HUES48 (cell line): ENCODE data around the gene SLC35F3.
A peak's percentile ranks its signal among the peaks of the same experiment; 100 is the strongest.
"Not testable (repeated sequence)": the region's sequence is repeated elsewhere in the genome, so short reads cannot be mapped to it uniquely, and the experiment has no call there.

Source experiments
- H3K27ac ChIP-seq: one replicate; pipeline ENCODE4 v1.7.0; 2013; ENCODE audit warnings: low read depth, low read length, inconsistent platforms
- H3K27me3 ChIP-seq: 2 replicates; pipeline ENCODE4 v1.6.1; 2013; ENCODE audit warnings: mild to moderate bottlenecking, low read length; ENCODE audit not compliant: control insufficient read depth, insufficient read depth
- H3K36me3 ChIP-seq: 2 replicates; pipeline ENCODE4 v1.6.1; 2013; ENCODE audit warnings: low read length; ENCODE audit not compliant: control insufficient read depth, insufficient read depth
- H3K4me1 ChIP-seq: 2 replicates; pipeline ENCODE4 v1.6.1; 2013; ENCODE audit warnings: mild to moderate bottlenecking, low read length; ENCODE audit not compliant: control insufficient read depth, insufficient read depth
- H3K4me3 ChIP-seq: 2 replicates; pipeline ENCODE4 v1.5.1; 2013; ENCODE audit warnings: mild to moderate bottlenecking, low read depth, low read length
- H3K9ac ChIP-seq: 2 replicates; pipeline ENCODE4 v1.6.1; 2013; ENCODE audit warnings: mild to moderate bottlenecking, low read depth, low read length, moderate library complexity
- H3K9me3 ChIP-seq: 2 replicates; pipeline ENCODE4 v1.6.1; 2013; ENCODE audit warnings: low read length; ENCODE audit not compliant: control insufficient read depth, insufficient read depth

Gene SLC35F3

GRCh38 chr1:234199476-234200127 is 295.1 kb downstream of the SLC35F3 start:
- H3K27ac ChIP-seq: no peak overlapping the region
- no peaks in the 10 kb centered on the region for H3K27me3 ChIP-seq
- H3K9ac ChIP-seq: no peak overlapping the region
- H3K4me1 ChIP-seq: no peaks in the 10 kb centered on the region
- H3K36me3 ChIP-seq: no peaks in the 10 kb centered on the region
- no peaks in the 10 kb centered on the region for H3K9me3 ChIP-seq
- no peak overlapping the region for H3K4me3 ChIP-seq

- no peaks in the 10 kb centered on the region for H3K36me3 ChIP-seq
- no peak overlapping the region for H3K27ac ChIP-seq
- no peaks in the 10 kb centered on the region for H3K4me1 ChIP-seq
- no peaks in the 10 kb centered on the region for H3K9me3 ChIP-seq
- H3K9ac ChIP-seq: no peak overlapping the region
- H3K27me3 ChIP-seq: no peaks in the 10 kb centered on the region
- H3K4me3 ChIP-seq: no peak overlapping the region
Measured at GRCh38 chr1:234200566-234200965, 296.1 kb downstream of the SLC35F3 start.

GRCh38 chr1:234201600-234201999 is 297.1 kb downstream of the SLC35F3 start:
- no peaks in the 10 kb centered on the region for H3K36me3 ChIP-seq
- H3K9me3 ChIP-seq: no peaks in the 10 kb centered on the region
- no peaks in the 10 kb centered on the region for H3K4me1 ChIP-seq
- H3K27me3 ChIP-seq: no peaks in the 10 kb centered on the region
- no peak overlapping the region for H3K4me3 ChIP-seq
- H3K27ac ChIP-seq: no peak overlapping the region
- no peak overlapping the region for H3K9ac ChIP-seq

- Histone ChIP-seq H3K9ac (no peak overlapping the region), H3K9me3 (no peaks in the 10 kb centered on the region), H3K4me1 (no peaks in the 10 kb centered on the region), H3K27me3 (no peaks in the 10 kb centered on the region), H3K27ac (no peak overlapping the region), H3K36me3 (no peaks in the 10 kb centered on the region), H3K4me3 (no peak overlapping the region)
Measured at GRCh38 chr1:234205966-234206365, 301.5 kb downstream of the SLC35F3 start.

DNA sequence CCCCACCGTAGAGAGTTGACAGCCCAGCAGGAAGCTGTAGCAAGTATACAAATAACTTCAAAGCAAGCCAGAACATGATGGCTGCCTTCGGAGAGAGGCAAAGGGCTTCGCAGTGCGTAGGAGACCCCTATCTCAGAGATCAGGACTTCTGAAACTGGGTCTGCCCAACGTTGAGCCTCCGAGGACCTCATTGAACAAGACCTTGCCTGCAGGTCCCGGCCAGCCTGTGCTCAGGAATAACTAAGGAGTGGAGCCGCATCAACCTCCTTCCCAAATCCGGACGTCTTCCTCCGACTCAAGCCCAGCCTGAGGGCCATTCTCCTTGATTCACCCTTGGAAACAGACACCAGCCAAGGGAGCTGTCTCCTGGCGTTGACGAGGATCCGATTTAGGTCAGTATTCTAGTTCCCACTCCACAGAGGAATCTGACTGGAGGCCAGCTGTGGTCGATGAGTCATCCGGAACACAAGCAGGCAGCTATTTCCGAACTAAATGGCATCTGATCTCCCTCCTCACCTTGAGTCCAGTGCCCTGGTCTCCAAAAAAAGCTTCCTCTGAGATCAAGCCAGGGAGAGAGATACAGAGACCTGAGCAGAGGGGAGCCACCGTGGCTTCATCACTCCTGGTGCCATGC is 302.3 kb downstream of the SLC35F3 start:
- H3K9ac ChIP-seq: no peak overlapping the region
- H3K9me3 ChIP-seq: no peaks in the 10 kb centered on the region
- no peak overlapping the region for H3K4me3 ChIP-seq
- no peaks in the 10 kb centered on the region for H3K4me1 ChIP-seq
- no peaks in the 10 kb centered on the region for H3K36me3 ChIP-seq
- H3K27ac ChIP-seq: no peak overlapping the region
- H3K27me3 ChIP-seq: no peaks in the 10 kb centered on the region

- Histone ChIP-seq H3K4me1 (no peaks in the 10 kb centered on the region), H3K27me3 (peaks cover 5% of the 10 kb centered on the region), H3K36me3 (no peaks in the 10 kb centered on the region), H3K4me3 (no peak overlapping the region), H3K9me3 (no peaks in the 10 kb centered on the region; the same call in 1 of the 2 replicates), H3K9ac (no peak overlapping the region), H3K27ac (no peak overlapping the region)
Measured at GRCh38 chr1:234208351-234208750, 303.9 kb downstream of the SLC35F3 start.

DNA sequence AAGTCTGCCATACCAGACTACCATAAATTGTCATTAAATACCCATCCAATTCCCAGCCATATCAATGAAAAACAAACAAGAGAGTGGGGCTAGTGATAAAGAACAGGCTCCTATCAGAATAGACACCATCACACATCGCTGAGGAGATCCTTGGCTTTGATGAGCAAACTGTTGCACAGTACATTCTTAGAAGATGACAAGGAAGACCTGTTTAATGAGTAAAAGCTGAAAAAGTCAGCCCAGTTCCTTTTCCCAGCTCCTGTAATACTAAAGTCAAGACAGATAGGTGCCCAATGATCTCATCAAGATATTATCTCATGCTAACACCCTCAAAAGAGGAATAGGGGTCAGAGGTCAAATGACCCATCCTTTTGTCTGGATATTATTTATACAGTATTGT is 304.3 kb downstream of the SLC35F3 start:
- no peak overlapping the region for H3K27ac ChIP-seq
- no peaks in the 10 kb centered on the region for H3K4me1 ChIP-seq
- H3K27me3 ChIP-seq: peaks cover 9% of the 10 kb centered on the region
- H3K9me3 ChIP-seq: no peaks in the 10 kb centered on the region; the same call in 1 of the 2 replicates
- no peak overlapping the region for H3K4me3 ChIP-seq
- no peaks in the 10 kb centered on the region for H3K36me3 ChIP-seq
- no peak overlapping the region for H3K9ac ChIP-seq

DNA sequence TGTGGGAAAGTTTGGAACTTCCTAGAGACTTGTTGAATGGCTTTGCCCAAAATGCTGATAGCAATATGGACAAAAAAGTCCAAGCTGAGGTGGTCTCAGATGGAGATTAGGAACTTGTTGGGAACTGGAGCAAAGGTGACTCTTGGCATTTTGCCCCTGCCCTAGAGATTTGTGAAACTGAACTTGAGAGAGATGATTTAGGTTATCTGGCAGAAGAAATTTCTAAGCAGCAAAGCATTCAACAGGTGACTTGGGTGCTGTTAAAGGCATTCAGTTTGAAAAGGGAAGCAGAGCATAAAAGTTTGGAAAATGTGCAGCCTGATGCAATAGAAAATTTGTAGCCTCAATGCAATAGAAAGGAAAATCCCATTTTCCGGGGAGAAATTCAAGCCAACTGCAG is 306.0 kb downstream of the SLC35F3 start:
- H3K9ac ChIP-seq, H3K36me3 ChIP-seq, H3K27ac ChIP-seq, H3K4me1 ChIP-seq, H3K9me3 ChIP-seq, H3K4me3 ChIP-seq: not testable (repeated sequence)
- peaks cover 22% of the 10 kb centered on the region for H3K27me3 ChIP-seq

GRCh38 chr1:234211855-234212254 is 307.4 kb downstream of the SLC35F3 start:
- not testable (repeated sequence) for H3K9ac ChIP-seq, H3K27ac ChIP-seq, H3K4me1 ChIP-seq, H3K36me3 ChIP-seq, H3K9me3 ChIP-seq, H3K4me3 ChIP-seq
- peaks cover 22% of the 10 kb centered on the region for H3K27me3 ChIP-seq

- Histone ChIP-seq H3K36me3 (no peaks in the 10 kb centered on the region), H3K9me3 (no peaks in the 10 kb centered on the region; the same call in 1 of the 2 replicates), H3K9ac (no peak overlapping the region), H3K27ac (no peak overlapping the region), H3K4me3 (no peak overlapping the region), H3K27me3 (peaks cover 22% of the 10 kb centered on the region), H3K4me1 (peaks cover 7% of the 10 kb centered on the region; the same call in 1 of the 2 replicates)
Measured at GRCh38 chr1:234212764-234213657, 308.5 kb downstream of the SLC35F3 start.

DNA sequence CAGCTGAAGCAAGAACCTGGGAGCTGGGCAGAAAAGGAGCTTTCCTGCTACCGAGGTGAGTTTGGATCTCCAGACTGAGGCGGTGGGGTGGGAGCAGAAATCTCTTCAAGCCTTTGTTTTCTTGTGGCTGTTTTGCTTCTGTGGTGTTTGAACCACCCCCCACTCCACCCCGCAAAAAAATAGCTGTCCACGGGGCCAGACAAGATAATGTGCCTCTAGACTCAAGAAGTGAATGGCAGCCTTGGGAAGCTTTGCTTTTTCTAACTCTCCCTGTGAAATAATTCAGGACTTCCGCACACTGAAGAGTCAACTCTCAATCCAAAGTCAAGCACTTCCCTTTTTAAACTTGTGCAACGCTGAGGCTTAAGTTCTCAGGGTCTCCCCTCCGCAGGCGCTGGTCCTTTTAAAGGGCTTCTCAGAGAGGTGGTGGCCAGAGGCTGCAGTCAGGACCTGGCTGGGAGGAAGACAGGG is 309.2 kb downstream of the SLC35F3 start:
- H3K27ac ChIP-seq: no peak overlapping the region
- H3K4me1 ChIP-seq: peaks cover 7% of the 10 kb centered on the region; the same call in 1 of the 2 replicates
- peaks cover 22% of the 10 kb centered on the region for H3K27me3 ChIP-seq
- H3K4me3 ChIP-seq: peak overlapping the region; percentile 84
- H3K9me3 ChIP-seq: no peaks in the 10 kb centered on the region; the same call in 1 of the 2 replicates
- H3K9ac ChIP-seq: no peak overlapping the region
- H3K36me3 ChIP-seq: no peaks in the 10 kb centered on the region
